Sigmoid colon (tissue), 7 donors: ENCODE measurements around the gene CTNNA2. TPM values are rescaled to one million over a fixed set of nuclear protein-coding genes. Genes with fewer than 3 reads are reported as not detected.
A peak's percentile ranks its signal among the peaks of the same experiment; 100 is the strongest.

Experiments
- DNase-seq: peaks from one replicate; pipeline ENCODE4 v3.0.0-alpha.2; 2019
- H3K27ac ChIP-seq, 4 donors: fragments of 200-600 bp; sonication (generic); one replicate each; pipeline ENCODE4 v1.5.1; 2016 to 2019; ENCODE audit warnings: mild to moderate bottlenecking in 1 of 4
- H3K27me3 ChIP-seq, 3 donors: fragments of 200-600 bp; sonication (generic); one replicate each; pipeline ENCODE4 v1.5.1; 2019; ENCODE audit warnings: mild to moderate bottlenecking in 1 of 3
- H3K36me3 ChIP-seq, 4 donors: fragments of 200-600 bp; sonication (generic); one replicate each; pipeline ENCODE4 v1.5.1; 2016 to 2019
- H3K4me1 ChIP-seq, 4 donors: fragments of 200-600 bp; sonication (generic); one replicate each; pipeline ENCODE4 v1.5.1; 2017 to 2019
- H3K4me3 ChIP-seq, 4 donors: fragments of 200-600 bp; sonication (generic); one replicate each; pipeline ENCODE4 v1.5.1; 2017 to 2019; ENCODE audit warnings: mild to moderate bottlenecking in 2 of 4, moderate library complexity in 1 of 4
- H3K9me3 ChIP-seq, 4 donors: fragments of 200-600 bp in 3 of 4; sonication (generic) in 3 of 4; one replicate each; pipeline versions ENCODE4 v1.5.1 to v1.6.1; 2013 to 2019
- EP300 ChIP-seq, 4 donors: sonication (generic); formaldehyde crosslinking; IDR thresholded peaks; one replicate each; pipeline ENCODE4 v1.6.1; 2017; ENCODE audit warnings: antibody characterized with exemption in 4 of 4
- POLR2A ChIP-seq, 2 donors: fragments of 450-650 bp; IDR thresholded peaks; one replicate each; pipeline ENCODE4 v1.6.1; 2016; ENCODE audit warnings: antibody characterized with exemption in 2 of 2, mild to moderate bottlenecking in 2 of 2, moderate library complexity in 2 of 2
- POLR2AphosphoS5 ChIP-seq, 4 donors: sonication (generic); formaldehyde crosslinking; IDR thresholded peaks; one replicate each; pipeline ENCODE4 v1.6.1; 2017; ENCODE audit warnings: antibody characterized with exemption in 4 of 4
- WGBS, 2 donors: extraction: QIAGEN DNeasy Blood & Tissue Kit; methylation state at CpG; one replicate each; pipeline ENCODE4 v1.1.7; 2013; 5-methylcytosine and 5-hydroxymethylcytosine counted together
- intact Hi-C: fragments of 100-400 bp; cut with DNase I; formaldehyde crosslinking; loops from one replicate; pipeline ENCODE4 v1.15.1; 2023
- polyA plus RNA-seq, 3 donors: library from polyadenylated mRNA; stranded (reverse); fragments of 200-250 nt; gene quantifications; one replicate each; pipeline ENCODE4 v1.2.3, GENCODE V29; 2013
- total RNA-seq, 4 donors: library from RNA; depleted of rRNA; stranded (reverse); fragments of >200 nt; gene quantifications; one replicate each; pipeline ENCODE4 v1.1.0, GENCODE V29; 2016
- TF ChIP-seq, protein P1 (sequence below), 4 experiments: fragments of 450-650 bp in 3 of 4; fragments of 200-600 bp in 1 of 4; IDR thresholded peaks; one replicate each; pipeline ENCODE4 v1.5.1; 2016 to 2019; ENCODE audit warnings: antibody characterized with exemption in 4 of 4, mild to moderate bottlenecking in 3 of 4, moderate library complexity in 2 of 4
- donor health status: healthy with polysubstance abuse.
- donor health status: Bipolar disorder and iron deficiency.
- donor health status: healthy.

CTNNA2 gene
- total and polyA plus RNA-seq, 7 donors: 1.4 to 8.6 (median 3.8) TPM; not detected in 2

DNA sequence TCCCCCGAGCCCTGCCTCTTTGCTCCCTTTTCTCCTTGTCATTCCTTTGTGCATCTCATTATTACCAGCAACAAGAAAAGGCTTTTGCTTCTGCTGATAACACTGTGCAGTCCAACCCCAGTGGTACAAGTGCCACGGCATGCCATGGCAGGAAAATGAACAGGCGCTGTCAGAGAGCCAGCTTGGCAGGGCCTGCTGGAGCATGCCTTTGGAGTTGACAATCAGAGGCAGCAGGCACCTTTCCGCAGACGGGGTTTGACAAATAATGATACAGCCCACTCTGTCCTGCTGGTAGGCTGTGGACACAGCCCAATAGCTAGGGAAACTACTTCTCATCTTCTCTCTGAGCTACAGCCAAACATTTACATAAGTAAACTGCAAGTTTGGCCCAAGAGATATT is 1035.6 kb downstream of the CTNNA2 start:
- TF ChIP-seq POLR2A (IDR thresholded peaks at IDR 0.05) (no peak), POLR2AphosphoS5 (IDR thresholded peaks at IDR 0.05) (peak in 2 of 4 donors; percentile 35 to 41)
- no peak overlapping the region for H3K4me3 ChIP-seq
- no peak for DNase-seq
- no peaks in the 10 kb centered on the region for H3K9me3 ChIP-seq
- H3K27ac ChIP-seq: no peak overlapping the region
- intact Hi-C loops: no loop called here
- H3K36me3 ChIP-seq: no peaks in the 10 kb centered on the region
- 87 to 89% methylated on average over 5 of the region's 5 CpGs for WGBS, 2 donors
- no peaks in the 10 kb centered on the region for H3K27me3 ChIP-seq
- H3K4me1 ChIP-seq: peaks cover 0 to 7% (median 6%) of the 10 kb centered on the region in 4 donors

DNA sequence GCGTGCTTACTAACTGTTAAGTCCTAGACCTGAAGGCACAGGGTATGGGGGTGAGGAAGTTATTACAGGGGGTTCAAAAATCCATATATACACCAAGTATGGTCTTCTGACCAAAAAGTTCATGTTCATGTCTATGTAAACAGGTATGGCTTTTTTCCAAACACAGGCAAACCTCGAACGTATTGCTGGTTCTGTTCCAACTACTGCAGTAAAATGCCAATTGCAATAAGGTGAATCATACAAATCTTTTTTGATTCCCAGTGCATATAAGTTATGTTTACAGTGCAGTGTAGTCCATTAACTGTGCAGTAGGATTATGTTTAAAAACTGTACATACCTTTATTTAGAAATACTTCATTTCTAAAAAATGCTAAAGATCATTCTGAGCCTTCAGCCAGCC is 1037.0 kb downstream of the CTNNA2 start:
- intact Hi-C loops: no loop called here
- Histone ChIP-seq H3K9me3 (no peaks in the 10 kb centered on the region), H3K27me3 (no peaks in the 10 kb centered on the region), H3K4me3 (no peak overlapping the region), H3K27ac (no peak overlapping the region), H3K4me1 (peaks cover 0 to 7% (median 6%) of the 10 kb centered on the region in 4 donors), H3K36me3 (no peaks in the 10 kb centered on the region)
- DNase-seq: no peak
- TF ChIP-seq POLR2A (IDR thresholded peaks at IDR 0.05) (no peak), POLR2AphosphoS5 (IDR thresholded peaks at IDR 0.05) (no peak), EP300 (IDR thresholded peaks at IDR 0.05) (no peak)
- TF ChIP-seq, protein P1, sequence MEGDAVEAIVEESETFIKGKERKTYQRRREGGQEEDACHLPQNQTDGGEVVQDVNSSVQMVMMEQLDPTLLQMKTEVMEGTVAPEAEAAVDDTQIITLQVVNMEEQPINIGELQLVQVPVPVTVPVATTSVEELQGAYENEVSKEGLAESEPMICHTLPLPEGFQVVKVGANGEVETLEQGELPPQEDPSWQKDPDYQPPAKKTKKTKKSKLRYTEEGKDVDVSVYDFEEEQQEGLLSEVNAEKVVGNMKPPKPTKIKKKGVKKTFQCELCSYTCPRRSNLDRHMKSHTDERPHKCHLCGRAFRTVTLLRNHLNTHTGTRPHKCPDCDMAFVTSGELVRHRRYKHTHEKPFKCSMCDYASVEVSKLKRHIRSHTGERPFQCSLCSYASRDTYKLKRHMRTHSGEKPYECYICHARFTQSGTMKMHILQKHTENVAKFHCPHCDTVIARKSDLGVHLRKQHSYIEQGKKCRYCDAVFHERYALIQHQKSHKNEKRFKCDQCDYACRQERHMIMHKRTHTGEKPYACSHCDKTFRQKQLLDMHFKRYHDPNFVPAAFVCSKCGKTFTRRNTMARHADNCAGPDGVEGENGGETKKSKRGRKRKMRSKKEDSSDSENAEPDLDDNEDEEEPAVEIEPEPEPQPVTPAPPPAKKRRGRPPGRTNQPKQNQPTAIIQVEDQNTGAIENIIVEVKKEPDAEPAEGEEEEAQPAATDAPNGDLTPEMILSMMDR (IDR thresholded peaks at IDR 0.05): no peak
- WGBS, 2 donors: 36 to 61% methylated on average over 3 of the region's 3 CpGs

DNA sequence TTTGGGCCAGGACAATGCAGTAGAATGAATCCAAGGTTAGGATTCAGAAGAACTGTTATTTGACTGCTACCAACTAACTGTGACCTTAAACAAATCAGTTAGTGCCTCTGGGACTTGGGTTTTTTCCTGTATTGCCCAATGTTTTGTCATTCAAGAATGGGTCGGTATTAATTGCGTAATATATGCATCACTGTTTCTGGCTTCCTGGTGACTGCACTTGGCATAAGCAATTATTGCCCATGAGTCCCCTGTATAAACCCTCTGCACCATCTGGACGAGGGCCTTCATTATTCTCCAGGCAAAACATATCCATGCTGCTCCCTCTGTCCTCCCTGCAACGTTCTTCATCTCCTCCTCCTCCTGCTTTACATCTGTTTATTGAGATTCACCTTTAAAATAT is 1047.5 kb downstream of the CTNNA2 start:
- Histone ChIP-seq H3K9me3 (no peaks in the 10 kb centered on the region), H3K4me1 (no peaks in the 10 kb centered on the region), H3K36me3 (no peaks in the 10 kb centered on the region), H3K27ac (no peak overlapping the region), H3K27me3 (no peaks in the 10 kb centered on the region), H3K4me3 (no peak overlapping the region)
- DNase-seq: no peak
- WGBS, 2 donors: 50 to 56% methylated on average over 4 of the region's 4 CpGs
- TF ChIP-seq EP300 (IDR thresholded peaks at IDR 0.05): no peak
- TF ChIP-seq POLR2AphosphoS5 (IDR thresholded peaks at IDR 0.05): no peak
- TF ChIP-seq, protein P1 (IDR thresholded peaks at IDR 0.05): no peak
- no peak for TF ChIP-seq POLR2A (IDR thresholded peaks at IDR 0.05)
- intact Hi-C loops: no loop called here

DNA sequence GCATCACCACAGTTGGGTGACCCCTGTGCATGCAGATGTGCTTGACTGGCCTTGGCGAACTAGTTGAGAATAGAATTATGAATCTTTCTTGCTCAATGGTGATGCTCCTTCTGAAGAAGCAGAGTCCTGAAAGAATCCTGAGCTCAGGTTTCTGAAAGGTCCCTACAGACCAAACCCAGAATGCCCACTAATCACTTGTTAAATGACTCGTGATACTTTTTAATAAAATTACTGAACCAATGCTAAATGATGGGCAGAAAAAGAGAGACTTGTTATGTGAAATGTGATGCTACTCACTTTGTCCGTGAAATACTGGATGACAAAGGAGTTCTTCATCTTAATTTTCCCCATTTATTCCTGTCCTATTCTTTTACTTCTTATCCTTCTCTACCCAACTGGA is 1055.2 kb downstream of the CTNNA2 start:
- DNase-seq: no peak
- Histone ChIP-seq H3K4me1 (no peaks in the 10 kb centered on the region), H3K4me3 (no peak overlapping the region), H3K36me3 (no peaks in the 10 kb centered on the region), H3K27me3 (no peaks in the 10 kb centered on the region), H3K9me3 (no peaks in the 10 kb centered on the region), H3K27ac (no peak overlapping the region)
- 89 to 94% methylated on average over 3 of the region's 3 CpGs for WGBS, 2 donors
- no peak for TF ChIP-seq EP300 (IDR thresholded peaks at IDR 0.05)
- TF ChIP-seq POLR2A (IDR thresholded peaks at IDR 0.05): no peak
- no peak for TF ChIP-seq POLR2AphosphoS5 (IDR thresholded peaks at IDR 0.05)
- TF ChIP-seq, protein P1 (IDR thresholded peaks at IDR 0.05): no peak
- intact Hi-C loops: no loop called here

DNA sequence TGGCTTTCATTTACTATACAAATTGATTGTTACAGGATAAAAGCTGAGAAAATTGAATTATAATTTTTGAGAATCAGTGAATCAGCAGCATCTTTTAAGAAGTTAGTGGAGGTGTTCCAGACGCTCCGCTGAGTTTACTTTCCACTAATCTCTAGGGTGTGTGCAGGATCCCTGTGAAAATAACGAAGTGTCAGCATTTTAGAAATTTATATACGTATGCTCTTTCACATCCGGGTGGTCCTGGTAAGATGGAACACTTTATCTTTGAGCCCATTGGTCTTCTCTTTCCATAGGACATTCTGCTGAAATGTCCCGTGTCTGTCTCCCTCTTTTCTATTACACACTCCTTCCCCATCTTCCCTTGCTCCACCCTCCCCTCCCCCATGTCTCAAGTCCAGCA is 1060.3 kb downstream of the CTNNA2 start:
- no peak overlapping the region for H3K27ac ChIP-seq
- no peaks in the 10 kb centered on the region for H3K9me3 ChIP-seq
- DNase-seq: no peak
- H3K27me3 ChIP-seq: no peaks in the 10 kb centered on the region
- intact Hi-C loops: no loop called here
- no peak for TF ChIP-seq POLR2A (IDR thresholded peaks at IDR 0.05)
- TF ChIP-seq, protein P1 (IDR thresholded peaks at IDR 0.05): no peak
- no peaks in the 10 kb centered on the region for H3K4me1 ChIP-seq
- 67% methylated on average over 6 of the region's 6 CpGs for WGBS, 2 donors
- no peak overlapping the region for H3K4me3 ChIP-seq
- H3K36me3 ChIP-seq: no peaks in the 10 kb centered on the region
